GM23338 (cell line): ENCODE results near the gene CCDC80. TPM values are rescaled to one million over a fixed set of nuclear protein-coding genes. Genes with fewer than 3 reads are reported as not detected.

Experiments
- ATAC-seq: fragments of 200-7000 bp; cut with Tn5 transposase; 3 replicates; pipeline ENCODE4 v1.9.1; 2020
- DNase-seq: peaks from one replicate; pipeline ENCODE4 v3.0.0-alpha.2; 2015; ENCODE audit warnings: low spot score
- H2AFZ ChIP-seq: fragments of 200-600 bp; sonication (generic); 2 replicates; pipeline ENCODE4 v1.8.0; 2016; ENCODE audit warnings: antibody characterized with exemption, mild to moderate bottlenecking, moderate library complexity
- H3F3A ChIP-seq: fragments of 200-600 bp; sonication (generic); replicated peaks from 2 replicates; pipeline ENCODE4 v1.8.0; 2017; ENCODE audit warnings: antibody characterized with exemption, mixed run types, low read depth
- H3K27ac ChIP-seq: fragments of 200-600 bp; sonication (generic); 2 replicates; pipeline ENCODE4 v1.6.1; 2016; ENCODE audit warnings: low read depth
- H3K27me3 ChIP-seq: fragments of 200-600 bp; sonication (generic); 2 replicates; pipeline ENCODE4 v1.8.0; 2016; ENCODE audit warnings: mild to moderate bottlenecking, mixed run types, moderate library complexity; ENCODE audit not compliant: insufficient read depth
- H3K36me3 ChIP-seq: fragments of 200-600 bp; sonication (generic); 2 replicates; pipeline ENCODE4 v1.8.0; 2016; ENCODE audit warnings: mild to moderate bottlenecking; ENCODE audit not compliant: insufficient read depth
- H3K4me1 ChIP-seq: fragments of 200-600 bp; sonication (generic); 2 replicates; pipeline ENCODE4 v1.8.0; 2016; ENCODE audit warnings: mild to moderate bottlenecking, moderate library complexity; ENCODE audit not compliant: insufficient read depth
- H3K4me2 ChIP-seq: fragments of 200-600 bp; sonication (generic); 2 replicates; pipeline ENCODE4 v1.7.1; 2017; ENCODE audit warnings: mixed run types
- H3K4me3 ChIP-seq: fragments of 200-600 bp; sonication (generic); 2 replicates; pipeline ENCODE4 v1.6.1; 2016; ENCODE audit warnings: mixed run types
- H3K79me2 ChIP-seq: fragments of 200-600 bp; sonication (generic); replicated peaks from 2 replicates; pipeline ENCODE4 v1.8.0; 2017; ENCODE audit warnings: mild to moderate bottlenecking; ENCODE audit not compliant: insufficient read depth
- H3K9me2 ChIP-seq: fragments of 200-600 bp; sonication (generic); 2 replicates; pipeline ENCODE4 v1.8.0; 2017; ENCODE audit not compliant: insufficient read depth
- H4K20me1 ChIP-seq: fragments of 200-600 bp; sonication (generic); replicated peaks from 2 replicates; pipeline ENCODE4 v1.8.0; 2017; ENCODE audit warnings: mild to moderate bottlenecking; ENCODE audit not compliant: insufficient read depth
- H3K27ac Mint-ChIP-seq: 2 replicates; pipeline ENCODE4 v1.8.0; 2020; ENCODE audit warnings: inconsistent platforms, mild to moderate bottlenecking, moderate library complexity, mixed read lengths
- H3K27me3 Mint-ChIP-seq: 3 replicates; pipeline ENCODE4 v1.8.0; 2022; ENCODE audit warnings: low read depth, mild to moderate bottlenecking, moderate library complexity, mixed read lengths, inconsistent platforms; ENCODE audit not compliant: insufficient read depth, poor library complexity
- H3K36me3 Mint-ChIP-seq: 3 replicates; pipeline ENCODE4 v1.8.0; 2021; ENCODE audit warnings: low read depth, mild to moderate bottlenecking, inconsistent platforms, moderate library complexity, mixed read lengths
- H3K4me1 Mint-ChIP-seq: 3 replicates; pipeline ENCODE4 v1.8.0; 2020; ENCODE audit warnings: mild to moderate bottlenecking, inconsistent platforms, mixed read lengths
- H3K4me3 Mint-ChIP-seq: 3 replicates; pipeline ENCODE4 v1.8.0; 2021; ENCODE audit warnings: moderate library complexity, mild to moderate bottlenecking, inconsistent platforms, mixed read lengths
- H3K9me3 Mint-ChIP-seq: 3 replicates; pipeline ENCODE4 v1.8.0; 2020; ENCODE audit warnings: moderate library complexity, mild to moderate bottlenecking, inconsistent platforms, mixed read lengths
- ETS1 ChIP-seq: IDR thresholded peaks from 2 replicates; pipeline ENCODE4 v1.6.1; 2016; ENCODE audit warnings: antibody characterized with exemption
- EZH2 ChIP-seq: fragments of 200-600 bp; sonication (generic); IDR thresholded peaks from one replicate; pipeline ENCODE4 v1.8.0; 2017; ENCODE audit warnings: antibody characterized with exemption, mild to moderate bottlenecking, low read depth; ENCODE audit not compliant: unreplicated experiment
- JUNB ChIP-seq: IDR thresholded peaks from one replicate; pipeline ENCODE4 v1.6.1; 2016; ENCODE audit warnings: antibody characterized with exemption; ENCODE audit not compliant: unreplicated experiment
- POLR2AphosphoS5 ChIP-seq: IDR thresholded peaks from 2 replicates; pipeline ENCODE4 v1.6.1; 2016; ENCODE audit warnings: antibody characterized with exemption, low read depth
- REST ChIP-seq: IDR thresholded peaks from one replicate; pipeline ENCODE4 v1.6.1; 2018; ENCODE audit warnings: antibody characterized with exemption; ENCODE audit not compliant: unreplicated experiment
- ZNF114 ChIP-seq: fragments of 250-450 bp; sonication (Bioruptor Pico); IDR thresholded peaks from 2 replicates; pipeline ENCODE4 v1.5.0; 2020; ENCODE audit warnings: mild to moderate bottlenecking, moderate library complexity
- ZNF331 ChIP-seq: fragments of 250-450 bp; sonication (Bioruptor Pico); IDR thresholded peaks from 2 replicates; pipeline ENCODE4 v1.5.0; 2020; ENCODE audit warnings: low read depth, mild to moderate bottlenecking, moderate library complexity
- ZNF462 ChIP-seq: fragments of 250-450 bp; sonication (Bioruptor Pico); IDR thresholded peaks from 2 replicates; pipeline ENCODE4 v1.5.0; 2020; ENCODE audit warnings: mild to moderate bottlenecking, moderate library complexity
- polyA plus RNA-seq: library from polyadenylated mRNA; unstranded; fragments of >200 nt; fragmentation: Nextera tagmentation; extraction: Ambion mirVana; gene quantifications from 2 replicates; pipeline ENCODE4 v1.2.1, GENCODE V29; 2016
- total RNA-seq: library from RNA; depleted of rRNA; stranded (reverse); fragments of >200 nt; shearing (Covaris generic); gene quantifications from 2 replicates; pipeline ENCODE4 v1.2.3, GENCODE V29; 2014

Gene CCDC80
- total and polyA plus RNA-seq, 2 experiments from 2014 or later, result 5.4 to 6.7 TPM

GRCh38 chr3:112687211-112687610 lies 46.3 kb upstream of the CCDC80 start:
- H3K4me1 ChIP-seq, result peaks cover 24% of the 10 kb centered on the region
- H3K4me3 ChIP-seq, result no peak overlapping the region
- no peak for DNase-seq
- H3K27ac ChIP-seq, result no peak overlapping the region
- no peak overlapping the region for H2AFZ ChIP-seq
- peak overlapping the region; percentile 21; the same call in 1 of the 2 replicates for H3K4me2 ChIP-seq
- H3K27me3 ChIP-seq, result no peaks in the 10 kb centered on the region
- Mint-ChIP-seq H3K4me1 (peaks cover 17% of the 10 kb centered on the region), H3K27me3 (peaks cover 3% of the 10 kb centered on the region), H3K4me3 (no peak overlapping the region), H3K27ac (no peak overlapping the region), H3K9me3 (no peaks in the 10 kb centered on the region), H3K36me3 (no peaks in the 10 kb centered on the region)
- no peaks in the 10 kb centered on the region for H3K36me3 ChIP-seq
- H3F3A ChIP-seq, result no peaks in the 10 kb centered on the region
- no peaks in the 10 kb centered on the region for H4K20me1 ChIP-seq
- TF ChIP-seq POLR2AphosphoS5, result no peak
- TF ChIP-seq ZNF114 (CRISPR knock-in tag), result no peak
- no peak for TF ChIP-seq ZNF462 (CRISPR knock-in tag)
- no peak for TF ChIP-seq EZH2
- TF ChIP-seq ETS1, result no peak
- no peak for TF ChIP-seq ZNF331 (CRISPR knock-in tag)
- no peak for TF ChIP-seq JUNB
- no peak for TF ChIP-seq REST
- ATAC-seq, result no peak
- H3K9me2 ChIP-seq, result no peaks in the 10 kb centered on the region; the same call in 1 of the 2 replicates
- no peaks in the 10 kb centered on the region for H3K79me2 ChIP-seq
